ENCODE results near the gene OSBPL3.

GRCh38 chr7:24946467-24946866 is 33.5 kb downstream of the OSBPL3 start:
- TF ChIP-seq CTCF (IDR thresholded peaks at IDR 0.05; ENCODE audit: insufficient read depth, low read length, poor library complexity, severe bottlenecking) = no peak
- no peak for TF ChIP-seq EZH2phosphoT487 (conservative IDR thresholded peaks at IDR 0.05; ENCODE audit: low read length)
